K562 (cell line): ENCODE data around the gene ARID5B. TPM values are rescaled to one million over a fixed set of nuclear protein-coding genes. Genes with fewer than 3 reads are reported as not detected.
A peak's percentile ranks its signal among the peaks of the same experiment; 100 is the strongest.

Source experiments
- CBFA2T3 ChIP-seq: fragments of 450-650 bp; IDR thresholded peaks from 2 replicates; pipeline ENCODE4 v1.6.1; 2017
- CBX2 ChIP-seq: fragments of 200-600 bp; sonication (generic); IDR thresholded peaks from one replicate; pipeline ENCODE4 v1.6.1; 2012; ENCODE audit warnings: mild to moderate bottlenecking, low read length, inconsistent platforms; ENCODE audit not compliant: insufficient read depth, poor library complexity, severe bottlenecking
- CCAR2 ChIP-seq: fragments of 200-400 bp; formaldehyde crosslinking; IDR thresholded peaks from 2 replicates; pipeline ENCODE4 v1.6.1; 2017; ENCODE audit warnings: mild to moderate bottlenecking, low read depth, low read length
- DPF2 ChIP-seq: fragments of 450-650 bp; IDR thresholded peaks from 2 replicates; pipeline ENCODE4 v1.6.1; 2016
- FUS ChIP-seq: fragments of 200-400 bp; formaldehyde crosslinking; optimal IDR thresholded peaks from 2 replicates; pipeline ENCODE3; 2017; ENCODE audit warnings: low read depth, low read length
- LEF1 ChIP-seq: fragments of 450-650 bp; IDR thresholded peaks from 2 replicates; pipeline ENCODE4 v1.6.1; 2016; ENCODE audit warnings: mild to moderate bottlenecking
- POLR3A ChIP-seq: IDR thresholded peaks from 2 replicates; pipeline ENCODE4 v1.6.1; 2011; ENCODE audit warnings: borderline replicate concordance, mild to moderate bottlenecking, moderate library complexity; ENCODE audit not compliant: insufficient read length, insufficient read depth; ENCODE audit errors: extremely low read depth
- RBM17 ChIP-seq: fragments of 200-400 bp; formaldehyde crosslinking; IDR thresholded peaks from 2 replicates; pipeline ENCODE4 v1.6.1; 2017; ENCODE audit warnings: low read depth, mild to moderate bottlenecking, low read length, borderline replicate concordance
- SMARCE1 ChIP-seq: fragments of 450-650 bp; IDR thresholded peaks from 2 replicates; pipeline ENCODE4 v1.7.1; 2016; ENCODE audit warnings: mild to moderate bottlenecking
- SOX6 ChIP-seq: fragments of 450-650 bp; IDR thresholded peaks from 2 replicates; pipeline ENCODE4 v1.6.1; 2014; ENCODE audit warnings: mild to moderate bottlenecking
- SRF ChIP-seq, 2 experiments: fragments of 250-450, 450-650 bp in 1 of 2; sonication (Bioruptor Pico) in 1 of 2; sonication (generic) in 1 of 2; formaldehyde crosslinking; IDR thresholded peaks; 2 replicates each; pipeline versions ENCODE4 v1.5.0 to v1.5.1; 2020 to 2022; ENCODE audit warnings: mild to moderate bottlenecking in 1 of 2, missing genetic modification reagents in 1 of 2
- ZBTB8A ChIP-seq: fragments of 450-650 bp; IDR thresholded peaks from 2 replicates; pipeline ENCODE4 v1.6.1; 2018; ENCODE audit warnings: mild to moderate bottlenecking, moderate library complexity; ENCODE audit not compliant: partially characterized antibody
- ZKSCAN3 ChIP-seq: fragments of 250-450 bp; sonication (Bioruptor Pico); IDR thresholded peaks from 2 replicates; pipeline ENCODE4 v1.4.0; 2020
- ZNF212 ChIP-seq: fragments of 450-650 bp; formaldehyde crosslinking; IDR thresholded peaks from 2 replicates; pipeline ENCODE4 v1.4.0; 2020; ENCODE audit warnings: mild to moderate bottlenecking
- polyA plus RNA-seq, 8 experiments: library from polyadenylated mRNA; depleted of rRNA in 4 of 8; stranded (reverse) in 5 of 8; unstranded in 3 of 8; fragments of >200 nt; fragmentation: Nextera tagmentation in 2 of 8; fragmentation: Illumina TruSeq in 1 of 8; extraction: Ambion mirVana in 2 of 8; extraction: Trizol in 1 of 8; gene quantifications; 2 replicates each; pipeline versions ENCODE4 v1.2.1 to v1.2.3, GENCODE V29; 2011 to 2014; ENCODE audit warnings: inconsistent platforms in 1 of 8, missing spikeins in 1 of 8
- total RNA-seq, 7 experiments: library from RNA; depleted of rRNA in 6 of 7; stranded (reverse); fragments of >200 nt in 6 of 7; fragmentation: Illumina TruSeq in 2 of 7; extraction: Trizol in 2 of 7; gene quantifications; 2 replicates each; pipeline versions ENCODE4 v1.2.1 to v1.2.3, GENCODE V29; 2011 to 2021; ENCODE audit warnings: low replicate concordance in 1 of 7
- TF ChIP-seq, protein P1 (sequence below): sonication (generic); formaldehyde crosslinking; IDR thresholded peaks from 2 replicates; pipeline ENCODE4 v1.8.1; 2023; ENCODE audit warnings: mild to moderate bottlenecking, missing genetic modification reagents
- TF ChIP-seq, protein P2 (sequence below): fragments of 250-450 bp; sonication (Bioruptor Pico); IDR thresholded peaks from 2 replicates; pipeline ENCODE4 v1.5.0; 2022; ENCODE audit warnings: mild to moderate bottlenecking
- TF ChIP-seq, protein P3 (sequence below): sonication (generic); formaldehyde crosslinking; IDR thresholded peaks from 2 replicates; pipeline ENCODE4 v1.8.0; 2022; ENCODE audit warnings: mild to moderate bottlenecking, low read depth, missing genetic modification reagents
- TF ChIP-seq, protein P4 (sequence below): fragments of 450-650 bp; IDR thresholded peaks from 2 replicates; pipeline ENCODE4 v1.6.1; 2016; ENCODE audit warnings: missing biosample characterization, missing genetic modification characterization
- TF ChIP-seq, protein P5 (sequence below): fragments of 450-650 bp; formaldehyde crosslinking; conservative IDR thresholded peaks from 2 replicates; pipeline ENCODE4 v1.4.0; 2022; ENCODE audit warnings: mild to moderate bottlenecking, missing genetic modification characterization
- TF ChIP-seq, protein P6 (sequence below), 2 experiments: fragments of 450-650 bp in 1 of 2; sonication (generic) in 1 of 2; formaldehyde crosslinking in 1 of 2; IDR thresholded peaks in 1 of 2; conservative IDR thresholded peaks in 1 of 2; 2 replicates each; pipeline versions ENCODE4 v1.6.1 to v1.8.1; 2016 to 2023; ENCODE audit warnings: mild to moderate bottlenecking in 2 of 2, moderate library complexity in 2 of 2, inconsistent platforms in 1 of 2, missing genetic modification reagents in 1 of 2

Gene ARID5B
- total and polyA plus RNA-seq, 9 of the 15 experiments (the other 6 are each of a cell fraction or from before 2014, with no cell fraction given), result 0.48 to 1.6 (median 0.80) TPM

DNA sequence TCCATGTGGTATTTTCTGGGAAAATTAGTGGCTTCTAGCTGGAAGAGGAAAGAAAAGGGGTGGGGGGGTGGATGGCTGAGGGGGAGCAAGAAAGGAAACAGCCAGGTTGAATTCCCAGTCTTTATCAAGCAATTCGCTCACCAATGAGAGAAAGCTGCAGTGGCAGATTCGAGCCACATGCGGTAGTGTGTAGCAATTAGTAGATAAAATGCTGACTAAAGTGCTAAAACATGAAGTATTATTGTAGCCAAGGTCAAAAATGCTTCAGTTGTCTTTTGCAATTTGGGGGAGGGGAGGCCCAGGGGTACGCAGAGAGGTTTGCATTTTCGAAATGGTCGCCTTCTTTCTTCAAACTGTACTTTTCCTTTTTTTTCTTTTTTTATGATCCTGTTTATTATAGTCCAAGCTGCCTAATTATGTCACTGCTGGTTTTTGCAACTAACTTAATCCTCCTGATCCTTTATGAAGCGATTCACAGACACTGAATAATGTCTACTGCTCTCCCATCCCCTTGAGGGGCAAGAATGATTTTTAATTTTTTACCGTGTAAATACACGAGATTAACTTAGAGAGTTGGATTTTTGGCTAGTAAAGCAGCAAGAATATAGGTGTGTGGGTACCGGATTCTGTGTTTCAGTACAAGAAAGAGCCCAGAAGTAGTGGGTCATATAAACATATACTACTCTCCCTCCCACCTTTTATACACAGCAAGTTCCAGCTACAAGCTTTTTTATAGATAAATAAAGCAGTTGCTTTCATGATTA lies 3.6 kb upstream of the ARID5B start (continued):
- TF ChIP-seq, protein P1, sequence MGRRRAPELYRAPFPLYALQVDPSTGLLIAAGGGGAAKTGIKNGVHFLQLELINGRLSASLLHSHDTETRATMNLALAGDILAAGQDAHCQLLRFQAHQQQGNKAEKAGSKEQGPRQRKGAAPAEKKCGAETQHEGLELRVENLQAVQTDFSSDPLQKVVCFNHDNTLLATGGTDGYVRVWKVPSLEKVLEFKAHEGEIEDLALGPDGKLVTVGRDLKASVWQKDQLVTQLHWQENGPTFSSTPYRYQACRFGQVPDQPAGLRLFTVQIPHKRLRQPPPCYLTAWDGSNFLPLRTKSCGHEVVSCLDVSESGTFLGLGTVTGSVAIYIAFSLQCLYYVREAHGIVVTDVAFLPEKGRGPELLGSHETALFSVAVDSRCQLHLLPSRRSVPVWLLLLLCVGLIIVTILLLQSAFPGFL, result no peak
- no peak for TF ChIP-seq FUS
- no peak for TF ChIP-seq ZBTB8A
- no peak for TF ChIP-seq SRF (CRISPR knock-in tag; IDR thresholded peaks at IDR 0.05)
- TF ChIP-seq, protein P2, sequence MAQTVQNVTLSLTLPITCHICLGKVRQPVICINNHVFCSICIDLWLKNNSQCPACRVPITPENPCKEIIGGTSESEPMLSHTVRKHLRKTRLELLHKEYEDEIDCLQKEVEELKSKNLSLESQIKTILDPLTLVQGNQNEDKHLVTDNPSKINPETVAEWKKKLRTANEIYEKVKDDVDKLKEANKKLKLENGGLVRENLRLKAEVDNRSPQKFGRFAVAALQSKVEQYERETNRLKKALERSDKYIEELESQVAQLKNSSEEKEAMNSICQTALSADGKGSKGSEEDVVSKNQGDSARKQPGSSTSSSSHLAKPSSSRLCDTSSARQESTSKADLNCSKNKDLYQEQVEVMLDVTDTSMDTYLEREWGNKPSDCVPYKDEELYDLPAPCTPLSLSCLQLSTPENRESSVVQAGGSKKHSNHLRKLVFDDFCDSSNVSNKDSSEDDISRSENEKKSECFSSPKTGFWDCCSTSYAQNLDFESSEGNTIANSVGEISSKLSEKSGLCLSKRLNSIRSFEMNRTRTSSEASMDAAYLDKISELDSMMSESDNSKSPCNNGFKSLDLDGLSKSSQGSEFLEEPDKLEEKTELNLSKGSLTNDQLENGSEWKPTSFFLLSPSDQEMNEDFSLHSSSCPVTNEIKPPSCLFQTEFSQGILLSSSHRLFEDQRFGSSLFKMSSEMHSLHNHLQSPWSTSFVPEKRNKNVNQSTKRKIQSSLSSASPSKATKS (CRISPR knock-in tag), result no peak
- TF ChIP-seq POLR3A, result no peak
- TF ChIP-seq, protein P3, sequence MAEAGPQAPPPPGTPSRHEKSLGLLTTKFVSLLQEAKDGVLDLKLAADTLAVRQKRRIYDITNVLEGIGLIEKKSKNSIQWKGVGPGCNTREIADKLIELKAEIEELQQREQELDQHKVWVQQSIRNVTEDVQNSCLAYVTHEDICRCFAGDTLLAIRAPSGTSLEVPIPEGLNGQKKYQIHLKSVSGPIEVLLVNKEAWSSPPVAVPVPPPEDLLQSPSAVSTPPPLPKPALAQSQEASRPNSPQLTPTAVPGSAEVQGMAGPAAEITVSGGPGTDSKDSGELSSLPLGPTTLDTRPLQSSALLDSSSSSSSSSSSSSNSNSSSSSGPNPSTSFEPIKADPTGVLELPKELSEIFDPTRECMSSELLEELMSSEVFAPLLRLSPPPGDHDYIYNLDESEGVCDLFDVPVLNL (CRISPR knock-in tag), result no peak
- TF ChIP-seq ZNF212 (CRISPR knock-in tag), result no peak
- TF ChIP-seq CBX2, result no peak
- TF ChIP-seq, protein P4, sequence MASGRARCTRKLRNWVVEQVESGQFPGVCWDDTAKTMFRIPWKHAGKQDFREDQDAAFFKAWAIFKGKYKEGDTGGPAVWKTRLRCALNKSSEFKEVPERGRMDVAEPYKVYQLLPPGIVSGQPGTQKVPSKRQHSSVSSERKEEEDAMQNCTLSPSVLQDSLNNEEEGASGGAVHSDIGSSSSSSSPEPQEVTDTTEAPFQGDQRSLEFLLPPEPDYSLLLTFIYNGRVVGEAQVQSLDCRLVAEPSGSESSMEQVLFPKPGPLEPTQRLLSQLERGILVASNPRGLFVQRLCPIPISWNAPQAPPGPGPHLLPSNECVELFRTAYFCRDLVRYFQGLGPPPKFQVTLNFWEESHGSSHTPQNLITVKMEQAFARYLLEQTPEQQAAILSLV (tag), result no peak
- TF ChIP-seq RBM17, result no peak
- TF ChIP-seq CBFA2T3, result peak; percentile 18; the same call in 1 of the 2 replicates
- peak; percentile 27; the same call in 1 of the 2 replicates for TF ChIP-seq SMARCE1
- peak; percentile 44 for TF ChIP-seq DPF2
- TF ChIP-seq, protein P5, sequence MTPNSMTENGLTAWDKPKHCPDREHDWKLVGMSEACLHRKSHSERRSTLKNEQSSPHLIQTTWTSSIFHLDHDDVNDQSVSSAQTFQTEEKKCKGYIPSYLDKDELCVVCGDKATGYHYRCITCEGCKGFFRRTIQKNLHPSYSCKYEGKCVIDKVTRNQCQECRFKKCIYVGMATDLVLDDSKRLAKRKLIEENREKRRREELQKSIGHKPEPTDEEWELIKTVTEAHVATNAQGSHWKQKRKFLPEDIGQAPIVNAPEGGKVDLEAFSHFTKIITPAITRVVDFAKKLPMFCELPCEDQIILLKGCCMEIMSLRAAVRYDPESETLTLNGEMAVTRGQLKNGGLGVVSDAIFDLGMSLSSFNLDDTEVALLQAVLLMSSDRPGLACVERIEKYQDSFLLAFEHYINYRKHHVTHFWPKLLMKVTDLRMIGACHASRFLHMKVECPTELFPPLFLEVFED (CRISPR knock-in tag), result no peak
- TF ChIP-seq, protein P6, sequence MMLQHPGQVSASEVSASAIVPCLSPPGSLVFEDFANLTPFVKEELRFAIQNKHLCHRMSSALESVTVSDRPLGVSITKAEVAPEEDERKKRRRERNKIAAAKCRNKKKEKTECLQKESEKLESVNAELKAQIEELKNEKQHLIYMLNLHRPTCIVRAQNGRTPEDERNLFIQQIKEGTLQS (IDR thresholded peaks at IDR 0.05), result no peak
- TF ChIP-seq, protein P6 (CRISPR knock-in tag; conservative IDR thresholded peaks at IDR 0.05), result no peak
- TF ChIP-seq SOX6, result no peak
- no peak for TF ChIP-seq ZKSCAN3 (CRISPR knock-in tag)
- no peak for TF ChIP-seq CCAR2
- 0 out of 2 replicates have a peak, but pooled peaks have one; percentile 30 for TF ChIP-seq LEF1
